Hematopoietic multipotent progenitor cell treated with erythropoietin and hydrocortisone succinate and interleukin-3 and kit ligand, for 8 days (in vitro differentiated cells): ENCODE data around the gene IL1RAPL2.
"Not testable (repeated sequence)": the region's sequence is repeated elsewhere in the genome, so short reads cannot be mapped to it uniquely, and the experiment has no call there.

Experiments
- DNase-seq: peaks from one replicate; pipeline ENCODE4 v3.0.0-alpha.2; 2015

IL1RAPL2 gene

DNA sequence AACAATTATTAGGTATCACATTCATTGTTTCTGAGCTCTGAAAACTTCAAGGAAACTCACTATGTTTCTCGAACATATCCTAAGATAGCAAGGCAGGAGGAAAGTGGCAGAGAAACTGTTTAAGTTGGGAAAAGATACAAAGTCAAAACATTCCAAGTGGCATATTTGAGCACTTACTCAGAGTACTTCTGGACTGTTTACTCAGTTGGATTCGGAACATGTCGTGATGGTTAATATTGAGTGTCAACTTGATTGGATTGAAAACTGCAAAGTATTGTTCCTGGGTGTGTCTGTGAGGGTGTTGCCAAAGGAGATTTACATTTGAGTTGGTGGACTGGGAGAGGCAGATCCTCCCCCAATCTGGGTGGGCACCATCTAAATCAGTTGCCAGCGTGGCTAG is 298.3 kb downstream of the IL1RAPL2 start:
- no peak for DNase-seq

DNA sequence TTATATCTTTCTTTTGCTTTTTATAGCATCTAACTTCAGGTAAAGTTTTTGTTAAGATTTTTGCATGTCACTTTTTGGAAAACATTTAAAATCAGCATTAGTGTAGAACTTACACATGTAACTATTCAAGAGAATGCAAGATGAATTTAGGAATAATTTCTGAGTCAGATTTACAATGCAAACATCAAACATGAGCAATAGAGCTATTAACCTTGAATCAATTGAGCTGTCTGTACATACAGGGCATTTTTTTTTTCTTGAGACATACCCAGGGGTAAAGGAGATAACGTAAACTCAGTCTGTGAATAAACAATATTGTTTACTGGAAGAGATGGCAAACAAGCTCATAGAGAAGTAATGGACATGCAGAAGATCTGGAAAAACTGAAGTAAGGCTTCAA is 311.5 kb downstream of the IL1RAPL2 start:
- DNase-seq = no peak

DNA sequence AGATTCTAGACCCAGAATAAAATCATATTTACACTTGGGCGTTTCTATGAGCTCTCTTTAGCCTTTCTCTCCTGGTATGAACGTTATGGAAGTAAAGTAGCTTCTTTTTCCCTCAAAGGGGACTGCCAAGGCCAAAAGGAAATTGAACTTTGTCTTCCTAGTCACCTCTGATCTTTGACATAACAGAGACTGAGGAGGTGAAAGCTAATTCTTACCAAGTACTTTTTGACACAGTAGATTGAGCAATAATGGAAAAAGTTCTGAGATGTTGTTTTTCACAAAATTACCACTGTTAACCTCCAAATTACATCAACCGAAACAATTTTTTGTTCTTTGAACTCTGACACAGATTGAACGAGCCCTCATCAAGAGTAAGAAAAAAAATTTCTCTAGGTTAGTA is 336.1 kb downstream of the IL1RAPL2 start:
- no peak for DNase-seq

DNA sequence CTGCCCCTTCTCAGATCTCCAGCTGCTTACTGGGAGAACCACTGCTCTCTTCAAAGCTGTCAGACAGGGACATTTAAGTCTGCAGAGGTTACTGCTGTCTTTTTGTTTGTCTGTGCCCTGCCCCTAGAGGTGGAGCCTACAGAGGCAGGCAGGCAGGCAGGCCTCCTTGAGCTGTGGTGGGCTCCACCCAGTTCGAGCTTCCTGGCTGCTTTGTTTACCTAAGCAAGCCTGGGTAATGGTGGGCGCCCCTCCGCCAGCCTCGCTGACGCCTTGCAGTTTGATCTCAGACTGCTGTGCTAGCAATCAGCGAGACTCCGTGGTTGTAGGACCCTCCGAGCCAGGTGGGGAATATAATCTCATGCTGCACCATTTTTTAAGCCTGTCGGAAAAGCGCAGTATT is 343.7 kb downstream of the IL1RAPL2 start:
- DNase-seq = not testable (repeated sequence)

DNA sequence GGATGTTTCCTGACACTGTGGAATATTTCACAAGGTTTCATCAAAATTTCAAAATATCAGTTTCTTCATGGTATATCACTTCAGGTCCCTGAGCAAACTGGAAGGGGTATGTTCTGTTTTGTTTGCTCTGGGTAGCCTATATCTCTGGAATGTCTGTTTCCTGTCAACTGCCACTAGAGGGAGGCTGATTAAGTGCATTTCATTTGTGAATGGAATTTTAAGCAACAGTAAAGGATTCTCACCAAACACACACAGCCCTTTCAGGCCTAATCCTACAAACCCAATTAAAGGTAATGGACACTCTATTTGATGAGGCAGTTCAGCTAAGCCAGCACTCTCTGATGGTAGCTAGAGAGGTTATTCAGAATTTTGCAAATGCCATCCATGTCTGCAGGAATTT is 347.3 kb downstream of the IL1RAPL2 start:
- no peak for DNase-seq

DNA sequence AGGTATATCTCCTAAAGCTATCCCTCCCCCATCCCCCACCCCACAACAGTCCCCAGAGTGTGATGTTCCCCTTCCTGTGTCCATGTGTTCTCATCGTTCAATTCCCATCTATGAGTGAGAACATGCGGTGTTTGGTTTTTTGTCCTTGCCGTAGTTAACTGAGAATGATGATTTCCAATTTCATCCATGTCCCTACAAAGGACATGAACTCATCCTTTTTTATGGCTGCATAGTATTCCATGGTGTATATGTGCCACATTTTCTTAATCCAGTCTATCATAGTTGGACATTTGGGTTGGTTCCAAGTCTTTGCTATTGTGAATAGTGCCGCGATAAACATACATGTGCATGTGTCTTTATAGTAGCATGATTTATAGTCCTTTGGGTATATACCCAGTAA is 348.7 kb downstream of the IL1RAPL2 start:
- not testable (repeated sequence) for DNase-seq

DNA sequence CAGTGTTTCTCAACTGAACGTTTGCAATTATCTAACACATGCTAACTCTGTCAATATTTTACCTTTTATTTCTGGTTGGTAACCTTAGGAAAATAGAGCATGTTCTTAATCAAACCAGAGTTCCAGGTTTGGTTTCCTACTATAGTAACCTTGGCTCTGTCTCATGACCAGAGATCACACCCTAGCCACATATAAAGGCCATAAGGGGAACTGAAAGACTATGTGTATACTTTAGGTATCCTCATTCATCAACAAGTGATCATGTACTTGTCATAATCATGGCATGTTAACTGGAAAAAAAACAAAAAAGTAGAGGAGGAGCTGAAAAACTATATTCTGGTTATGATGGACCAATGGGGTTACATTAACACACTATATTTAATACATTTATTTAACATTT is 352.1 kb downstream of the IL1RAPL2 start:
- no peak for DNase-seq

DNA sequence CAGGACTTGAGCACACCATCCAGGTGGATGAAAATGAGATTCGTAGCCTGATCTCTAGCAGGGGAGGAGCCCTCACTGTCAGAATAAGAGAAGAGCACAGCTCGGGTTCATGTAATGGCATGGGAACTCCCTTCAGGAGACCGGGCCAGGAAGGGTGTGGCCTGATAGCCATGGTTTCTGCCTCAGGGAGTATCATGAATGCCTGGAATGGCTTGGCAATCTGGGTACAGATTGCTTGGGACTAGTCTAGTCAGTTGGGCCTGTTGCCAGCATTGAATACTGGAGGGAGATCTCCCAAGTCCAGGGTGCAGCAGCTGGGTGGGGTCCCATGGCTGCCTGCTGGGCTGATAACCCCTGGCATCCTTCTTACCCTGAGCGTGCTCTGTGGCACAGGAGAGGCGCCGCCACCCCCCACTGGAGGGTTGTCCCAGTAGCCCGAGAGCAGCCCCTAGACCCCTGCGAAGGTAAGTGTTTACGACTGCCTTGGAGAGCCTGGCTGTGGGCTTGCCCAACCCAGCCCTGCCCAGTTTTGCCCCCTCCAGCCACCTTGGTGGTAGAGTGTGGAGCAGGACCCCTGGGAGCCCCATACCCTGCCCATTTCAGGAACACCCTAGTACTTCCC is 355.7 kb downstream of the IL1RAPL2 start:
- no peak for DNase-seq

DNA sequence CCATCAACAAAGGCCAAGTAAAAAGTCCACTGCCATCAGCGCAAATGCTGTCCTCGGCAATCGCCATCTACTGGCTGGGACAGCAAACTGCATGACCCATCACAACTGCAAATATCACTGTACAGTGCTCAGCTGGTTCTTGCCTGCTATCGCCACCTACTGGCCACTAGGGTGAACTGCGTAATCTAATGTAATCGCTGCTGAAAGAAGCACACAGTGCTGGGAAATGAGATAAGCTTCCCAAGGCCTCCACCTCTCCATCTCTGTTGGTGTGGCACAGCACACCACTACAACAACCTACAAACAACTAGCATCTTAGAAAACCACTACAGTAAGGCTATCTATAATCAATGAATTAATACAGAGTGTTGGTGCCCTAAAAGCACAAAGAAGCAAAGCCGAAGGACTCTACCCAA is 356.2 kb downstream of the IL1RAPL2 start:
- peak; percentile 78 for DNase-seq

DNA sequence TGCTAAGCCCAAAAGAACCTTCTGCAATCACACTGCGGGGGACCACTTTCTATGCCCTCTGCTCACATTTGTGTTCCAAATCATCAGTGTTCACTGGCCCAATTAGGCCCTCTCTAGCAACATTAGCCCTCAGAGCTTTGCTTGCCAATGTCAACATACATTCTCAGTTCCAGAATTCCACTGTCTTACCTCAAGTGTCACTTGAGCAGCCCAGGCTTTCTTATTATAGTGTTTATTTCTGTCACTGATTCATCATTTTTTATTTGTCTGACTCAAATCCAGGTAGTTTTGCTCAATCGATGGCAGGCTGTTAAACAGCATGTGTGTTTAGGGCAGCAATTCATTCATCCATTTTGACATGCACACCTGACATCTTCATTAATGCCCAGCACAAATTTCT is 363.3 kb downstream of the IL1RAPL2 start:
- no peak for DNase-seq

DNA sequence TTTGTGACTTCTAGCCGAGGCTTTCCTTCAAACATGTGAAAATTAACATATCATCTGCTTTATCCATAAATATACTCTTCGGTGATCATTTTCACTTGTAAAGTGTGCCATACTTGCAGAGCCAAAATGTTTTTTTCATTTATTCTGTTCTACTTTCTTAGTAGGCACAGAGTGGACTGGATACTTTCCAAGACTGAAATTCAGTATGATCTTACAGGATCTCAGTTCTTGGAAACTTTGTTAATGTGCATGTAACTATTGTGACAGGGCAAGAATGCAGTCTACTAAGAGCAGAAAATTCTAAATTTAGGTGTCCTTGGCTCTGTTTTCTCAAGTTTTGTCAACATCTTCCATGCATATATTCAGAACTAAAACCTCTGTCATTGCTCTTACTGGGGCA is 369.6 kb downstream of the IL1RAPL2 start:
- no peak for DNase-seq

DNA sequence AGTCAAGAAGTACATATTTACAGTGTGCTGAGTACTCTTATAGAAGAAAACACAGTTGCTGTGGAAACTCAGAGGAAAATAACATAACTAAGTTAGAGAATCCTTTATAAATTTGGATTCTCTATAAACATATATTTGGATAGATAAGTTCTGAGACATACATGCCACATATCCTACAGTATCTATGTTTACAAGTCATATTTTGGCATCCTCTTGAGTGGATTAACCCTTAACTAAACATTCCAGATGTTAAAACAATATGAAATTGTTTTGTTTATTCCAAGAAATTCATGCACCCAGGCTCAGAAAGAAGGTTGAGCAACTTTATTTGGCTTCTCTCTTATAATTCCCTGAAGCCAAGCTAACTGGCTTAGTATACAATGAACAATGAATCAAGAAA is 387.3 kb downstream of the IL1RAPL2 start:
- DNase-seq = no peak

DNA sequence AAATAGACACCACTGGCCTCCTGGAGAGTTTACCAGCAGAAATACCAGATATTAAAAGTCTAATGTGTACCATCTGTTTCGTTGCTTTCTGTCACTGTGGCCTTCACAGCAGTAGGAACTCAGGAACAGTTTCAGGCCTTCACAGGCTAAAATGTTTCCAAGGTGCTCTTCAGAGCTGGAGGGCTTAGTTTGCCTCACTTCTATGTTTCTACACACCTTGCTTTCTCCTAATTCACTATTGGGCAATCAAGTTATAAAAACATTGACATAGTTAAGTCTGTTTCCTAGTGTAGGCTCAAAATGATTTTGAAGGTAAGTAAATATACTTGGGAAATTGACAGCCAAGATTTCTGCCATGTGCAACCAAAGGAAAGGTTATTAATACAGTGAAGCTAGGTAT is 395.9 kb downstream of the IL1RAPL2 start:
- DNase-seq = no peak

DNA sequence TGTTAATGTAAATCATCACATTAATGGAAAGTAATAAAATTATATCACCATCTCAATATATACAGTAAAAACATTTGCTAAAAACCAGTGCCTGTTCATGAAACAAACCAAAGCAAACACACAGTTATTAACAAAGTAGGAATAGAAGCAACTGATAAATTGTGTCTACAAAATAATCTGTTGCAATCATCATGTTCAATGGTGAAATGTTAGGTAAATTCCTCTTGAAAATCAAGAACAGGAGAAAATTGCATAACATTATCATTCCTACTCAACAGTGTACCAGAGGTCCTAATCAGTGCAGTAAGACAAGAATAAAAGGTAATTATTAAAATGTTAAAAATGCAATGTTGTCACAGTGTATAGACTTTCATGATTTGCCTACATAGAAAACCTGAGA is 402.2 kb downstream of the IL1RAPL2 start:
- DNase-seq = no peak

DNA sequence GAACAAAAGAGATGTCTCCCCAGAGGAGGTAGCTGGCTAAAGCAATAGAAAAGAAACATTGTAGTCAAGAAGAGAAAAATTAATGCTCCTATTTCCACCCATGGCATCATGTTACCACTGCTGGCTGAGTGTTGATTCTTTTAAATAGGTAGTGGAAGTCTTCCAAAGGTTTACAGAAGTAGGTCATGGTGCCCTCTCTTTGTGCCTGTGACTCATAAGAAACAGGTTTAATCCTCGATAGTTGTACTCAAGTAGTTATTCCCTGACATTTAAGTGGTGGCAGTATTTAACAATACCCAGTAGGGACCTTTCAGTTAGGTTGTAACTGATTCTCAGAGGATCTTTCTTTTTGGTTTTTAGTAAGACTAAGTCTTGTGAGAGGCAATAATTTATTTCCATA is 406.7 kb downstream of the IL1RAPL2 start:
- DNase-seq = no peak

DNA sequence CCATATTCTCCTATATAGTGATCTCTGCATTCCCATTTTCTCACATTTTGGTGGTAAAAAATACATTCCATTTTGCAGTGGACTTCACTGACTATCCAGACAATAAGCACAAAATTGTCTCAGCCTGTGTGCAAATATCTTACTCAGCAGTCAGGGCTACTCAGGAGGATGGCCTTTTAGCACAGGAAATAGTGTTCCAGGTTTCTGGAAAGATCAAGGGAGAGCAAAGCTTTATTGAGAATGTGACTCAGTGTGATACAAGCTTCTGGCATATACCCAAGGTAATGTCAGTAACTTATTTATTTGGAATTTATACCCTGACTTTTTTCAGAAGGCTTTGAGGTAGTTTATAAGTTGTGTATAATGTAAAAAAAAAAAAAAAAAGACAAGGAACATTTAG is 421.1 kb downstream of the IL1RAPL2 start:
- no peak for DNase-seq

DNA sequence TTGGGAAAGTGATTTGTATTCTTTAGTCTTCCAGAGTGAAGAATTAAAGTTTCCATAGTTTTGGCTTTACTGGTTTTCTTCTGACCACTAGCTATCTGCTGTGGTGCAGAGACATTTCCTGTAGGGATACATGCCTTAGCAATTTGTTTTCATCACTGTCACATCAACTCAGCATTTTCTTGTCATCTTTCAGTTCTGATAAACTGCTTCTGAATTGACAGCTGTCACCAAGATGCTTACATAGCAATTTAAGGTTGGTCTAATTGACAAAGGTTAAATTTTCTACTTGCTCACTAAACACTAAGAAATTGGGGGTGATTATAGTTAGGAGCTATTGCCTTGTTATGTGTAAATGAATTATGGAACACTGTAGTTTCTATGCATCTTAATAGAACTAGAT is 422.0 kb downstream of the IL1RAPL2 start:
- DNase-seq = no peak

DNA sequence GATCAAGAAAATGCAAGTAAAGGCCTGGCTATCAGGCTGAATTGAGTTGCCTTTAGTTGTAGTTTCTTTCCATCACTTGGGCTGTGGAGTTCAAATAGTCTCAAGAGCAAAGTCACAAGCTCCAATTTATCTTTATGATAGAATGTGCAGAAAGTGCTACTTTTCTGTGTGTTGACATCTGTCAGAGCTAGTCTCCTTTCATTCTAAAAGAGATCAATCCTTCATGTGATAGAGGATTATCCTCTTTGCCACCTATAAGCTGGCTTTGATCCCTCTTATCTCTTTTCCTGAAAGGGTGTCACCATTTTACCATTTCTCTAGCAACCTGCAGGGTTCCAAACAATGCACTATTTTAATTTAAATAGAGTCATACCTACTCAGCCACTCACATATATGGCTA is 429.5 kb downstream of the IL1RAPL2 start:
- DNase-seq = no peak

DNA sequence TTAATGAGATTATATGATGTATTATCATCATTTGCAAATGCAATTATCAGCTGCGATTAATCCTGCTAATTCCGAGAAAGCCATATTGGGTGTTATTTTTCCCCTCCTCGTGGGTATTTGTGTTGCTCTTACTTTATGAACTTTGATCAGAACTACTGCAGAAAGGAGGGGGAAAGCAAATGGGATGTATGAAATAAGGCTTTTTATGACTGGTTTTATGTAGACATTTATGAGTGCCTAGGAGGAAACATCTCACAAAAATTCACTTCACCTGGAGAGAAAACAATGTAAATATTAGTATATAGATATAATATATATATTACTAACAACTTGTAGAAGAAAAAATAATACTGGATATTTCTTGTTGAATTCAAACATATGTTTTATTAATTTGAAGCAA is 440.1 kb downstream of the IL1RAPL2 start:
- DNase-seq = no peak

DNA sequence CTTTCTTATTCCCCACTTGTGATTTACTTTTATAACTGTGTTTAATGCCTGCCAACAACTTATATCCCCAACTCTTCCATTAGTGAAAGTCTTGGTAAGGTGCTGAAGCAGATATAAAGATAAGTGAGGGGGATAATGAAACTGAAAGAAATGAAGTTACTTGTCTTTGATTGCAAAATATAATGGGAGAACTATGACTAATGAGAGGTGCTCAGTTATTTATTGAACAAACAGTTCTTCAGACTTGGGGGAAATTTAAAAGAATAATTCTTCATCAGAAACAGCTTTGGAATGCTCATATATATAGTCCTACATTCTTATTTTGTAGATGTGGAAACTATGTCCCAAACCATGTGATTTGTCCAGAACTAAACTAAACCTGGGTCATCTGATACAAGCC is 441.0 kb downstream of the IL1RAPL2 start:
- no peak for DNase-seq

DNA sequence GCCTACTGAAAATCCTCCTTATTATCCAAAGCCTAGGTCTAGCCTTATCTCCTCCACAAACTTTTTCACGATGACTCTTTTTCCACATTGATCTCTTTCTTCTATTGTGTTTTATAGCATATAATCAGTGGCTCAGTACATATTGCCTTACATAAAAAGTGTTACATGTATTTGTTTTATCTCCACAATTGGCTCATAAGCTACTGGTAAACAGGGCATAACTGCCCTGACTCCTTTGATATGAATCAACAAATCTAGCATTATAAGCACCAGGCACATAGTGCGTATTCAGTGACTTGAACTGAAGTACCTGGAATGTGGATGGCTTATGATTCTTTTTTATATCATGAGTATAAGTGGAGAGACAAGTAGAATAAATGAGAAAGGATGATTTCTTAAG is 447.7 kb downstream of the IL1RAPL2 start:
- no peak for DNase-seq

DNA sequence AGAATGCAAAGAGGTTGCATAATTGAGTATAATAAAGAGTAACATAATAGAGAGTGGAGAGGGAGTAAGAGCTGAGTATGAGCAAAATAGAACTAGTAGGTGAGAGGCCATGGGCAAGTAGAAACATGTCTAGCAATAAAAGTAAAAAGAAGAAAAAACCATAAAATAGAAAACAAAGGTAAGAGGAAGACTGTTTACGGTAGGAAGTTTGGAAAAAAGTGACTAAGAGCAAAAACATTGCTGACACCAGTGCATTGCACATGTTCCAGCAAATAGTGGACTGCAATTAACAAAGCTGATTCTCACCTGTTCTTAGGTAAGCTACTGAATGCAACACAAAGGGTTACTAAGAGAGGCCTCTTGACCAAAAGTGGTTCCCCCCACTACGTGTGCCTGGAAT is 451.6 kb downstream of the IL1RAPL2 start:
- DNase-seq = no peak

DNA sequence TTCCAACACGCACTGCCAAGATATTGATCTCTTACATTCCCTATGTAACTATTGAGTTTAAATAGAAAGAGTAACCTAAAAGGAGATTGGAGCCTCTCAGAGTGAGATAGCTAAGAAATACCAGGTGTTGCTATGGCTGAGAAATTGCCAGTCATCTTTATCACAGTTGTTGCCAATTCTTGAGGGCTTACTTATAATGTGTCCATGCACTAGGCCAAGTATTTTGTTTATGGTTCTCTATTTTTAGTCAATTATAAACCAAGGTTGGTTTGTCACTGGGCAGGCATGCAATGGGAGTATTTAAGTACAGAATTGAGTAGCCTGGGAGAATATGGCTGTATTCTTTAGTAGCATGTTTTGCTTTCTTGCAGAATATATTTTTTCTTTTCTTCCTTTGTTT is 452.9 kb downstream of the IL1RAPL2 start:
- DNase-seq = no peak

DNA sequence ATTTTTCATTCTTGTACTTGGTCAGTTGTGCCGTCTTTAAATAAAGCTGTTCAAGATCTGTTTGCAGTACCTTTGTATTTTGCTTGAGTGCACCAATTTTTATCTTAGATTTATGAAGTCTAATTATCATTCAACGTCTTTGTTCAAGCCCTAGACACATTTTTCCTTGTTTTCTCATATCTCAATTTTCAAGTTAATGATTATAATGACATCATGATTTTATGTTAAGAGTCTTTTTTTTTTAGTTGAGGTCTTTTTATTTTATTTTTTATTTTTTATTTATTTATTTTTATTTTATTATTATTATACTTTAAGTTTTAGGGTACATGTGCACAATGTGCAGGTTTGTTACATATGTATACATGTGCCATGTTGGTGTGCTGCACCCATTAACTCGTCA is 463.0 kb downstream of the IL1RAPL2 start:
- not testable (repeated sequence) for DNase-seq

DNA sequence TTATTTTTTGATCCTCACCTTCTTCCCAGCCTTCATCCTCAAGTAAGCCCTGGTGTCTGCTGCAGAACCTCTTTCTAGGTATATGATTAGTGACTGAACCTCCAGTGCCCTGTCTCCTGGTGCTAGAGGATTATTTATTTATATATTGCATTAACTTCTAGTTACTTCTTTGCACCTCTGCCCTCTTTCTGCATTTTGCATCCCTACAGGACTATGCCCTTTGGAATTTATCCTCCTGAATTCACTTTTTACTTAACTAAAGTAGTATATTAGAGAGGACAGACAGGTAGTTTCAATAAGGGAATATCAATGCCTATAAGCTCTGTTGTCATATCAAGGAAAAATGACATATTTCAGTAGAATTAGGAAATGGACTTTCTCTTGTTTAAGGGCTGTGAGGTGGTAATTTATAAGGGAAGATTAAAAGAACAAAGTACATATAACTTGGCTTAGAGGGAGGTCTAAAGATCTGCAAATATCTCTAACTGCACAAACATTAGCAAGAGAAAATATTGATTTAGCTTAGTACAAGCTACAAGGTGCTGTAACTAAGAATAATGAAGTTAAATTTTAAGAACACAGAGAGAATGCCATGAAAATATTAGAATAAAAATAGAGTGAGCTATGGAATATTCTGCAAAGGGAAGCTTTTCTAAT is 472.8 kb downstream of the IL1RAPL2 start:
- no peak for DNase-seq
